Tongue (tissue), 2 donors: ENCODE results near the gene NWD2. TPM values are rescaled to one million over a fixed set of nuclear protein-coding genes. Genes with fewer than 3 reads are reported as not detected.

ENCODE experiments used
- DNase-seq: peaks from one replicate; pipeline ENCODE4 v3.0.0-alpha.2; 2015
- total RNA-seq: library from RNA; depleted of rRNA; stranded (reverse); fragments of >200 nt; gene quantifications from one replicate; pipeline ENCODE4 v1.2.3, GENCODE V29; 2014

Gene NWD2
- total RNA-seq, 1 donor from 2014 or later: 0.41 TPM

DNA sequence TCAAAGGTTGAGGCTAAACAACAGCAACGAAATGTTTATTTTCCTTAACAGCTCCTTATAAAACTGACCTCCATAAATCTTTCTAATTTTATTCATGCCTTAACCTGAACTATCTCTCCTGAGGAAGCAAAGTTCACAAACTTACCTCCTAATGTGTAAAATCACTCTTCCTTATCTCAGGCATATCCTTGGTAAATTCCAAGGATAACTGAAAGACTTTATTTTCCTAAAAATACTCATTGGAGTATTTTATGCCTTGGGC is 197.4 kb downstream of the NWD2 start:
- DNase-seq: no peak

GRCh38 chr4:37443137-37443536 is 198.6 kb downstream of the NWD2 start:
- no peak for DNase-seq

GRCh38 chr4:37445023-37445422 is 200.5 kb downstream of the NWD2 start:
- no peak for DNase-seq

- DNase-seq: no peak
These were observed 201.5 kb downstream of the NWD2 start for GRCh38 chr4:37446016-37446415.

GRCh38 chr4:37447886-37448285 is 203.3 kb downstream of the NWD2 start:
- no peak for DNase-seq

- no peak for DNase-seq
These were observed 205.8 kb downstream of the NWD2 start for GRCh38 chr4:37450309-37450708.

DNA sequence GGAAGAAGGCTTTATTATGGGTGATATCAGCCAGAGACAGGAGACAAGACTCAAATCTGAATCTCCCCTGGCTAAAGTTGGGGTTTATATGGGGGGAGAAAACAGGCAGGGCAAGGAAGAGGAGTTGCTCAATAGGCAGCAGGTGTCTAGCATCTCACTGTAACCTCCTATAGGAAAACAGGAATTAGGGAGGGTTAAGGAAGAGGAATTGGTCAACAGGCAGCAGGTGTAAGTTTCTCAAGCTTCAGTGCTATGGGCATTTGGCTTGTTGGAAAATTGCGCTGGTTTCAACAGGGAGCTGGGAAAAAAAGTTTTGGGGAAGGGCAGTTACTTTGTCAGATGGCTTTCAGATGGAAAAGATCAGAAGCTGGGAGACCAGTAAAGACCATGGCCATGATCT is 206.4 kb downstream of the NWD2 start:
- no peak for DNase-seq

- no peak for DNase-seq
These were observed 207.1 kb downstream of the NWD2 start for GRCh38 chr4:37451656-37452055.

- peak; percentile 88 for DNase-seq
These were observed 208.4 kb downstream of the NWD2 start for GRCh38 chr4:37452952-37453280.

DNA sequence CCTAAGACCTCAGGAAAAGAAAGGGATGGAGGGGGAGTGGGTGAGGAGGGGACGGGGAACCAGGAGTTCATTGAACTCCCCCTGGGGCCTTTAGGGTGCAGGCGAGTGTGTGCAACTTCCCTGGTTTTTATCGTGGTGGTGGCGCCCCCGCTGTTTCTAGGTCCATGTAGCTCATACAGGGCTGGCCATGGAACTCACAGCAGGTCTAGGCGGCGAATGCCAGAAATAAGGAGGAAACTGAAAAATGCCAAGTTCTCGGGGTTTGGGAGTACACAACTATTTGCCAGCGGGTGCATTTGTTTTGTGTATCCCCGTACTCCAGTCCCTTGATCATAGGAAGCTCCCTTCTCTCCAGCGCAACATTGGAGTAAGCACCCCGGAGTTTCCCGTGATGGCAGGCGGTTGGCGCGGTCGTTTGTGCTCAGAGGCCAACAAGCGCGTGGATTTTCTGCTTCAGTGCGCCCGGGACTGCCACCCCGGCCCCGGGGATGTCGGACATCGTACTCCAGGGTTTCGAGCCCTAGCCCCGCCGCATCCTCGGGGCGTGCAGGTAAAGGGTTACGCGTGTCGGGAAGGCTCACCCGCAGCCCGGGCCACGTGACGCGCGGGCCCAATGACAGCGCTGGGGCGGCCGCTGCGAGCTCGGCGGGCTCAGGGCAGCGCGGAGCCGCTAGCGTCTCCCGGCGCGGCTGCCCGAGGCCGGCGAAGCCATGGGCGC is 208.9 kb downstream of the NWD2 start:
- DNase-seq: peak; percentile 76

DNA sequence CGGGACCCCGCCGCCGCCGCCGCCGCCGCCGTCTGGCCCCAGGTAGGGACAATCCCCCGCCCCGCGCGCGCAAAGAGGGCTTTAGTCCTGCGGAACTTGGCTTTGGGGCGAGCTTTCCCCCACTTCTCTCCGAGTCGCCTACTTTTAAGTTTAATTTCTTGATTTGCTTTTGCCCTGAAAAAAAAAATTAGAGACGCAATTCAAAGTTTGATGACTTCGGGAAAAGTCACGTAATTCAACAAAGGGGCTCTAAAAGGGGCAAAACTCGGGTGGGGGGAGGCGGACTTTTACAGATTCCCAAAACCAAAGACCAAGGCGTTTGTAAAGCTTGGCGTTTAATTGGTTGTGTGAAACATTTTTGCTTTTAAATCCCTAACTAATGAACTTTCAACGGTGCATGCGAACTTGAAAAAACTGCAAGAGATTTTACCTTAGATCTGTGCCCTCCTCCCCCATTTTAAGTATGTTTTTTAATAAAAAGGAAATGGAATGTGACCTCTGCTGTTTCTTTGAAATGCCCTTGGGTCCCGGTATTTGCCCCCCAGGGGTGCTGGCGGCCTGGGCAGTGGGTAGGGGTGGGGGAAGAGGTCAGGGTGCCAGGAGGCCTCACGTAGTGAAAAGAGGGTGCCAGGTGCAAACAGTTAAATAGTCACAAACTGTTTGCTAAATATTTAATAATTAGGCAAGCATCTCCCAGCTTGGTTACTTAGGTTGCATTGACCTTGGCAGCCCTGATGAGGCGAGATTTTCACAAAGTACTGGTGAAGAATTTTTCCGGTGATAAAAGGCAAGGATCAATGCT is 209.7 kb downstream of the NWD2 start:
- no peak for DNase-seq

DNA sequence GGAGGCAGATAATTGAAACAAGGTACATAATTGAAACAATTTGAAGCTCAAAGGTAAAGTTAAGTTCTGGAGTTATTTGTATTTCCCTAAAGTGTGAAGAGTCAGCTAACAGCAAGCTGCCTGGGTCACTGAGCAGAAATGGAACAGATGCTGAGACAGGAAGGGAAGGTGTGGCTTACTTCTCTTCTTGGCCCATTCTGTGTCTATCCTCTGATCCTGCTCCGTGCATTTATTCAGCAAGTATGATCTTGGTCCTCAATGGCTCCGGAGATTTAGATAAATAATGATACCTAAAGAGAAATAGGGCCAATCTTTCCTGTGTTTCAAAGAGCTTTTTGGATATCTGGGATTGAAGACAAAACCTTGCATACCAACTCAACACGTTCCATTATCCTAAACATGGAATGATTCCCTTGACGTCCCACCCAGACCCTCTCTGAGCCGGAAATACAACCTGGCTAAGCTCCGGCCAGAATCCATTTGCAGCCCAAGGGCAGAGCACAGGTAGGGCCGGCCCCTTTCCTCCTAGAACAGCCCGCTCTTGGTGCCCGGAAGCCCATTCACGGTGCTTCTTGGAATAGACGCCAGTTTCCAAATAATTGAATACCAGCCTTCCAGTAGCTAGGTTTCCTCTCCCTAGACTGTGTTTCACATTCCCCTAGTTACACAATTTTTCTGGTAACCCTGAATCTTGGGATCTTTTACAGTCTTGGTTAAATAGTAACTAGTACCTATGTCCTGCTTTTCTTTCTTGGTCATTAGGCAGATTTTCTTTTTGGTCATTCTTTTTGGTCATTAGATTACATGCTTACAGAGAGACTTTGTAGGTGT is 211.0 kb downstream of the NWD2 start:
- no peak for DNase-seq

DNA sequence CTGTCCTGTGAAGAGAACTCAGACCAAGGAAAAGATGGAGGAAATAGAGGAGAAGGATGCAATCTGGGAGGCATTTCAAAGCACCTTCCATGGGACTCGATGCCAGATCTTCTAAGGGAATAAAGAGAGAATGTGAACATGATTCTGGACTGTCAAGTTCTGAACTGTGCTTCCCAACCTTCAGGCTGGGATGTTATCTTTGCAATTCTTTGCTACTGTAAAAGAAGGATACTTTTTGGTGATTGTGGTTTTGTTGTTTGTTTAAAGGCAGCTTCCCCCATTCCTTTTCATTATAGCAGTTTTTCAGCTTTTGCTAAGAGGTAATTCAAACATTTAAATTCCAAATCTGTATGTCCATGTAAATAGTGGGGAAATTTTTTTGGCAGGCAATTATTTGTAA is 217.3 kb downstream of the NWD2 start:
- no peak for DNase-seq

DNA sequence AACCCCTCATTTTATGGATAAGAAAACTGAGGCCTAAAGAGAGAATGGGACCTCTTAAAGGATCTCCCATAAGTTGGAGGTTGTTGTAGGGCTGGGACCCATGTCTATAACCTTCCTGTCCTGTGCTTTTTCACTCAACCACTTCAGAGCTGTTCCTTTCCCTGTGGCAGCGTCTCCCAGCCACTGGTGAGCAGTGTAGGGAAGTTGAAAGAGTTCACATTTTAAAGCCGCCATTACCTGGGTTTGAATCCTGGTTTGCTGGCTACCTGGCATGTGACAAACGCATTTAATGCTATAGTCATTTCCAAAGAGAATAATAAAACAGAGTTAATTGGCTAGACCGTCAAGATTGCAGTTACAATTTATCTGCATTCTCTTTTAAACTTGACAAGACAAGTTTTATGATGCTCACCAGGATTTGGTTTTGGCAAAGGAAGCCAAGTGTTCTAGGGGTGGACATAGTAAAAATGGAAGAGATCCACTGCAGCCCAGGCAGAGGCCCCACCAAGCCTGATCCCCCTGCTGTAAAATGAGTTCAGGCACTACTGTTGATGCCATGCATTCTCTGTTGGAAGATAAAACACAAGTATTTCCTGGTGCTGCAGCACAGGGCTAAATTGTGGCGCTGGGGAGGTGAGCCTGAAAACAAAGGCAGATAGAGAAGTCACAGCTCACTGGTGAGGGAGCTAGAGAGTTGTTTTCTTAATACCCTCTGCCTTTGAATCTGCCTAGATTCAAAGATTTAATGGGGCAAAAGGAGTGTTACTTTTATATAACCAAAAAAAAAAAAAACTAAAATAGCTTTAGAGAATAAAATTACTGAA is 218.7 kb downstream of the NWD2 start:
- DNase-seq: no peak

- peak; percentile 26 for DNase-seq
These were observed 220.0 kb downstream of the NWD2 start for GRCh38 chr4:37464373-37465128.

GRCh38 chr4:37465296-37465695 is 220.8 kb downstream of the NWD2 start:
- DNase-seq: no peak

GRCh38 chr4:37465845-37466244 is 221.3 kb downstream of the NWD2 start:
- DNase-seq: no peak

- no peak for DNase-seq
These were observed 222.7 kb downstream of the NWD2 start for GRCh38 chr4:37467223-37467622.

DNA sequence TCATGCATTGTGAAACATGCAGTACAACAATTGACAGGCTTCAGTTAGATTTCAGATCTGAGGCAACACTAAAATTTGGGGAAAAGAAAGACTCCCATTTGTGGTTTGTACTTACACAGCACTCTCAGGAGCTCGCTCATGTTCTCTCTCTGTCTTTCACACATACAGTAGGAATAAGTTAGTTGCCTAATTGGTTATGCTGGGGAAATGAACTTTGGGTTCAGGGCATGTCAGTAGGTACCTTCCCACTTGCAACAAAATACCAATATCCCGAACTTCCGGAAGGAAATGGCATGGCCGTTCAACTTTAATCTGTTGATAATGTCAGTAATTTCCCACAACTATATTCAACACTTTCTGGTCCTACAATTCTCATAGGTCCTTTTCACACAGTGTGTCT is 223.3 kb downstream of the NWD2 start:
- DNase-seq: no peak

DNA sequence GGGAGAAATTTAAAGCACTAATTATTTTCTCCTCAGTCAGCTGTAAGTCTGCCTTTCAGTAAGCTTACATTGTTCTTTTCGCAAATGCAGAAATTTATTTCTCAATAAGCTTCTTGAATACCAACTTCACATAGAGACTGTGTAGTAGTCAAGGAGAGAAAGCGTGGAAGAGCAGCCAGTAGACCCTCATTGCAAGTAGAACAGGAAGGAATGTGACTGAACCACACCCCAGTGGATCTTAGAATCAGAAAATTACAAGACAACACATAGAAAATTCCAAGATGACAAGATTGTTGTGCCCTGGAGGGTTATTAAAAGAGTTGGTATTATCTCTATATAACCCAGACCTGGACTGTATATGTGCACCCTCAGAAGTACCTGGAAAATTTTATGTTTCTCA is 224.7 kb downstream of the NWD2 start:
- DNase-seq: no peak

- DNase-seq: no peak
These were observed 225.7 kb downstream of the NWD2 start for GRCh38 chr4:37470245-37470644.

DNA sequence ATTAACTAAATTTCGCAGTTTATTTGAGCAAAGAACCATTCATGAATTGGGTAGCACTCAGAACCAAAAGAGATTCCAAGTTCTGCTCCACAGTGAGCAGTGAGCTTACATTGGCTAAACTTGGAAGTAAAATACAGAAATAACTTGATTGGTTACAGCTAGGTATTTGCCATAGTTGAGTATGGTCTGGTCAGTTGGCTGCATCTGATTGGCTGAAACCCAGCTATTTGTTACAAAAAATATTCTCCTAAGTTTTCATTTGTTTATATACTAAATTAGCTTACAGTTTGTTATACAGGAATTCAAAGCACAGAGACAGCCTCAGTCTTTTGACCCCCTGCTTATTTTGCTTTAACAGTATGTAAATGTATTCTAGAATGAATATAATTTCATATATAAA is 226.6 kb downstream of the NWD2 start:
- DNase-seq: no peak
